Astrocyte of the spinal cord (primary cell): Measurements from ENCODE around the gene ARHGAP33.
"Not testable (repeated sequence)": the region's sequence is repeated elsewhere in the genome, so short reads cannot be mapped to it uniquely, and the experiment has no call there.

ENCODE experiments used
- DNase-seq: peaks from one replicate; pipeline ENCODE4 v3.0.0; 2011; ENCODE audit warnings: low read depth, low spot score
- H3K4me3 ChIP-seq: 2 replicates; pipeline ENCODE4 v1.5.1; 2011; ENCODE audit warnings: low read depth, mild to moderate bottlenecking, low read length, moderate library complexity
- CTCF ChIP-seq: IDR thresholded peaks from 2 replicates; pipeline ENCODE4 v1.5.1; 2012; ENCODE audit warnings: low read depth, mild to moderate bottlenecking, low read length, inconsistent platforms
- in situ Hi-C: cut with HindIII; loops from 2 replicates; pipeline ENCODE4 v1.10.0; 2017; ENCODE audit warnings: low sequenced_read_pairs

Gene ARHGAP33

GRCh38 chr19:35822579-35822978 is 47.2 kb downstream of the ARHGAP33 start:
- TF ChIP-seq CTCF, result no peak
- DNase-seq, result no peak
- H3K4me3 ChIP-seq, result no peak overlapping the region
- in situ Hi-C loops, result no loop called here

GRCh38 chr19:35824150-35824549 is 48.8 kb downstream of the ARHGAP33 start:
- no peak for TF ChIP-seq CTCF
- no peak for DNase-seq
- in situ Hi-C loops, result no loop called here
- no peak overlapping the region for H3K4me3 ChIP-seq

DNA sequence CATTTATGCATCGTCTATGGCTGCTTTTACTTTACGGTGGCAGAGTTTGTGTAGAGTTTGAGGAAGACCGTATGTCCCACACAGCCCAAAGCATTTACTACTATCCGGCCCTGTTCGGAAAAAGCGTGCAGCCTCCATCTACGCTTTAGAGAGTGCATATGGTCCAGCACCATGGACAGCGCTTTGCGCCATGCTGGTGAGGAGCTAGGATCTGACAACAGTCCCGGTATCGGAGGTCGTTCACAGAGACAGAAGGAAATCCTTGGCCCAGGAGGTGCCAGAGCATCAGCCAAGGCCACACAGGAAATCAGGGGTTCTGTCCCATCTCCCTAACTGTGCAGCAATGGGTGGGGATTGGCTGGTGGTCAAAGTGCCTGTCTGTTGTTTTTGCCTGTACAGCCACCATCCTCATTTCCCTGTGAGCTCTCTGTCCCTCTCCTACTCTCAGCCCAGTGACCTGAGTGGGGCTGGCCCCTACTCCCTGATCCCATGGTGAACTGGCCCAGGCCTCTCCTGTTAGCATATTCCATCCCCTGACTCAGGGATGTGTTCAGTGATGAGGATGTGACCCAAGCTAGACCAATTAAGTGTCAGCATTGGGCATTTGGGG is 53.4 kb downstream of the ARHGAP33 start:
- H3K4me3 ChIP-seq, result no peak overlapping the region
- no peak for TF ChIP-seq CTCF
- in situ Hi-C loops, result no loop called here
- DNase-seq, result peak; percentile 59

GRCh38 chr19:35830986-35831385 is 55.6 kb downstream of the ARHGAP33 start:
- no peak overlapping the region for H3K4me3 ChIP-seq
- no peak for DNase-seq
- TF ChIP-seq CTCF, result no peak
- in situ Hi-C loops, result no loop called here

DNA sequence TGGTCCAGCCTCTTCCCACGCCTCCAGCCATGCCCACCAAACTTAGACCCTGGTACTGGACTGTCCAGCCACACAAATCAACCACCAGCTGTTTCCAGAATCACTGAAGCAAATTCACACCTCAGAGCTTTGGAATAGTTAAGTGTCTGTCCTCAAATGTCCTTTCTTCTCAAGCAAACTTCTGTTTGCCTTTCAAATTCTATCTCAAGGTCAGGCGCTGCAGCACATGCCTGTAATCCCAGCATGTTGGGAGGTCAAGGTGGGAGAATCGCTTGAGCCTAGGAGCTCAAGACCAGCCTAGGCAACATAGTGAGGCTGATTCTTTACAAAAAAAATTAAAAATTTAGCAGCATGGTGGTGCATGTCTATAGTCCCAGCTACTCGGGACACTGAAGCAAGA is 56.7 kb downstream of the ARHGAP33 start:
- DNase-seq, result no peak
- no peak for TF ChIP-seq CTCF
- H3K4me3 ChIP-seq, result no peak overlapping the region
- in situ Hi-C loops, result no loop called here

DNA sequence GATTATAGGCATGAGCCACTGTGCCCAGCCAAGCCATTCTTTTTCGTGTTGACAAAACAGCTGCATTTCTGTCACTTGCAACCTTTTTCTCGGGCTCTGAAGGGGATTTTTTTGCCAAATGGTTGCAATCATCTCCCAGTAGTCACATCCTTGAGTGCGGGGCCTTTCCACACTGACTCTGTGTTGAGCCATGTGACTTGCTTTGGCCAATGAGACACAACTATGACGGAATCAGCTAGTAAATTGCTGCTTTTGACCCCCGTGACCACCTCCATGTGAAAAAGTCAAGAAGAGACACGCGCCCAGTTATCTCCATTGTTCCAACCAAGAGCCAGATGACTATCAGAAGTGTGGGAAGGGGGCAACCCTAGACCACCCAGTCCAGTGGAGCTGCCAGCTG is 58.6 kb downstream of the ARHGAP33 start:
- H3K4me3 ChIP-seq, result no peak overlapping the region
- no peak for TF ChIP-seq CTCF
- no peak for DNase-seq
- in situ Hi-C loops, result no loop called here

DNA sequence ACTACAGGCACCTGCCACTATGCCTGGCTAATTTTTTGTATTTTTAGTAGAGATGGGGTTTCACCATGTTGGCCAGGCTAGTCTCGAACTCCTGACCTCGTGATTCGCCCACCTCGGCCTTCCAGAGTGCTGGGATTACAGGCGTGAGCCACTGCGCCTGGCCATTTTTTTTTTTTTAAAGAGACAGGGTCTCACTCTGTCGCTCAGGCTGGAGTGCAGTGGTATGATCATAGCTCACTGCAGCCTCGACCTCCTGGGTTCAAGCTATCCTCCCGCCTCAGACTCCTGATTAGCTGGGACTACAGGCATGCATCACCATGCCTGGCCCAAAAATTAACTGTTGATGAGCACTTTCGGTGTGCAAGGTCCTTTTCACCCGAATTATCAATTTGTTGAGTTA is 60.7 kb downstream of the ARHGAP33 start:
- DNase-seq, H3K4me3 ChIP-seq, in situ Hi-C loops: not testable (repeated sequence)
